Measurements from ENCODE around the gene ABCA3.

DNA sequence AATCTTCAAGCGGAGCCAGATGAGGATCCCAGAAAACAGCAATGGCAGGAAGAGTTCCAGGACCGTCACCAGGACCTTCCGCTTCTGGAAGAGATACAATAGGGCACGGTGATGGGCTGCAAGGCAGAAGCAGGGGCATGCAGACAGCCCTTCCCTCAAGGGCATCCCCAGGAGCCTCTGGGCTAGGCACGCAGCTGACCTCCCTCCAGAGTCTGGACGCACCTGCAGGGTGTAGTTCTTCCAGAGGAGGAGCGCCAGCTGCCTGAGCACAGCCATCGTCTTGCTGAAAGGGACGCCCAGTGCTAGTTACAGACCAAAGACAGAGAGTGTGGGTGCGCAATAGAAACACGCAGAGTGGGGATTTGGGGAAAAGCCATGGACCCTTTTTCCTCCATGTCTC is 14.3 kb downstream of the ABCA3 start:
- no peak for TF ChIP-seq EZH2 (IDR thresholded peaks at IDR 0.05; ENCODE audit: low read length, missing control alignments)
- TF ChIP-seq, protein P1, sequence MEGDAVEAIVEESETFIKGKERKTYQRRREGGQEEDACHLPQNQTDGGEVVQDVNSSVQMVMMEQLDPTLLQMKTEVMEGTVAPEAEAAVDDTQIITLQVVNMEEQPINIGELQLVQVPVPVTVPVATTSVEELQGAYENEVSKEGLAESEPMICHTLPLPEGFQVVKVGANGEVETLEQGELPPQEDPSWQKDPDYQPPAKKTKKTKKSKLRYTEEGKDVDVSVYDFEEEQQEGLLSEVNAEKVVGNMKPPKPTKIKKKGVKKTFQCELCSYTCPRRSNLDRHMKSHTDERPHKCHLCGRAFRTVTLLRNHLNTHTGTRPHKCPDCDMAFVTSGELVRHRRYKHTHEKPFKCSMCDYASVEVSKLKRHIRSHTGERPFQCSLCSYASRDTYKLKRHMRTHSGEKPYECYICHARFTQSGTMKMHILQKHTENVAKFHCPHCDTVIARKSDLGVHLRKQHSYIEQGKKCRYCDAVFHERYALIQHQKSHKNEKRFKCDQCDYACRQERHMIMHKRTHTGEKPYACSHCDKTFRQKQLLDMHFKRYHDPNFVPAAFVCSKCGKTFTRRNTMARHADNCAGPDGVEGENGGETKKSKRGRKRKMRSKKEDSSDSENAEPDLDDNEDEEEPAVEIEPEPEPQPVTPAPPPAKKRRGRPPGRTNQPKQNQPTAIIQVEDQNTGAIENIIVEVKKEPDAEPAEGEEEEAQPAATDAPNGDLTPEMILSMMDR (conservative IDR thresholded peaks at IDR 0.05 in 1 of 2, IDR thresholded peaks at IDR 0.05 in 1 of 2; ENCODE audit: low read depth in 1 of 2, low read length in 2 of 2) = no peak

All from fibroblast of lung (primary cell).